H9 (cell line): ENCODE data around the gene CYB5RL. TPM values are rescaled to one million over a fixed set of nuclear protein-coding genes. Genes with fewer than 3 reads are reported as not detected.

Source experiments
- DNase-seq: peaks from one replicate; pipeline ENCODE4 v3.0.0-alpha.2; 2017
- H2AFZ ChIP-seq: one replicate; pipeline ENCODE4 v1.6.1; 2013; ENCODE audit warnings: mild to moderate bottlenecking, low read length, control low read depth, moderate library complexity
- H2AK5ac ChIP-seq: 2 replicates; pipeline ENCODE4 v1.6.1; 2013; ENCODE audit warnings: low read length, control low read depth, mixed read lengths; ENCODE audit not compliant: insufficient read length
- H2BK120ac ChIP-seq: one replicate; pipeline ENCODE4 v1.6.1; 2013; ENCODE audit warnings: low read depth, mild to moderate bottlenecking, low read length, control low read depth, inconsistent platforms; ENCODE audit not compliant: poor library complexity, severe bottlenecking
- H2BK12ac ChIP-seq: 2 replicates; pipeline ENCODE4 v1.6.1; 2013; ENCODE audit warnings: low read length, control low read depth, mixed read lengths, low read depth; ENCODE audit not compliant: insufficient read length
- H2BK15ac ChIP-seq: 2 replicates; pipeline ENCODE4 v1.6.1; 2013; ENCODE audit warnings: low read depth, low read length, control low read depth
- H2BK20ac ChIP-seq: one replicate; pipeline ENCODE4 v1.6.1; 2013; ENCODE audit warnings: low read depth, mild to moderate bottlenecking, low read length, control low read depth, inconsistent platforms; ENCODE audit not compliant: poor library complexity, severe bottlenecking
- H2BK5ac ChIP-seq: 2 replicates; pipeline ENCODE4 v1.6.1; 2013; ENCODE audit warnings: low read length, control low read depth, mixed read lengths; ENCODE audit not compliant: insufficient read length
- H3K14ac ChIP-seq: 2 replicates; pipeline ENCODE4 v1.6.1; 2013; ENCODE audit warnings: low read length, control low read depth; ENCODE audit not compliant: insufficient read depth
- H3K18ac ChIP-seq: 2 replicates; pipeline ENCODE4 v1.6.1; 2013; ENCODE audit warnings: low read depth, mild to moderate bottlenecking, mixed read lengths, low read length, control low read depth; ENCODE audit not compliant: insufficient read length
- H3K23ac ChIP-seq: 2 replicates; pipeline ENCODE4 v1.6.1; 2013; ENCODE audit warnings: low read length, control low read depth, mixed read lengths, low read depth; ENCODE audit not compliant: insufficient read length
- H3K23me2 ChIP-seq: 2 replicates; pipeline ENCODE4 v1.6.1; 2013; ENCODE audit warnings: low read depth, mild to moderate bottlenecking, mixed read lengths, low read length, control low read depth; ENCODE audit not compliant: insufficient read length, poor library complexity, severe bottlenecking
- H3K27ac ChIP-seq: 2 replicates; pipeline ENCODE4 v1.5.1; 2013; ENCODE audit warnings: low read length, control low read depth, mixed read lengths, low read depth; ENCODE audit not compliant: insufficient read length
- H3K27me3 ChIP-seq: 2 replicates; pipeline ENCODE4 v1.6.1; 2013; ENCODE audit warnings: low read length, control low read depth, inconsistent platforms; ENCODE audit not compliant: insufficient read depth
- H3K4ac ChIP-seq: 2 replicates; pipeline ENCODE4 v1.6.1; 2013; ENCODE audit warnings: low read depth, mild to moderate bottlenecking, control low read depth, inconsistent platforms, low read length, moderate library complexity
- H3K4me1 ChIP-seq: 2 replicates; pipeline ENCODE4 v1.6.1; 2013; ENCODE audit warnings: low read length, control low read depth, inconsistent platforms; ENCODE audit not compliant: insufficient read depth
- H3K4me2 ChIP-seq: 2 replicates; pipeline ENCODE4 v1.6.1; 2013; ENCODE audit warnings: low read length, control low read depth, mixed read lengths; ENCODE audit not compliant: insufficient read length, insufficient read depth
- H3K56ac ChIP-seq: 2 replicates; pipeline ENCODE4 v1.6.1; 2013; ENCODE audit warnings: low read depth, mild to moderate bottlenecking, mixed read lengths, low read length, control low read depth; ENCODE audit not compliant: insufficient read length
- H3K79me1 ChIP-seq: 2 replicates; pipeline ENCODE4 v1.6.1; 2013; ENCODE audit warnings: low read depth, mild to moderate bottlenecking, moderate library complexity, low read length, control low read depth, inconsistent platforms; ENCODE audit not compliant: insufficient read depth, poor library complexity, severe bottlenecking
- H3K79me2 ChIP-seq: 2 replicates; pipeline ENCODE4 v1.6.1; 2013; ENCODE audit warnings: low read length, control low read depth, inconsistent platforms; ENCODE audit not compliant: insufficient read depth
- H3K9ac ChIP-seq: 2 replicates; pipeline ENCODE4 v1.6.1; 2013; ENCODE audit warnings: low read length, control low read depth, mixed read lengths; ENCODE audit not compliant: insufficient read length; ENCODE audit errors: extremely low read depth
- H3K9me3 ChIP-seq: one replicate; pipeline ENCODE4 v1.6.1; 2013; ENCODE audit warnings: low read depth, low read length, inconsistent platforms; ENCODE audit not compliant: control insufficient read depth
- H3T11ph ChIP-seq: one replicate; pipeline ENCODE4 v1.6.1; 2013; ENCODE audit warnings: mild to moderate bottlenecking, low read length, control low read depth, inconsistent platforms
- H4K20me1 ChIP-seq: one replicate; pipeline ENCODE4 v1.6.1; 2013; ENCODE audit not compliant: control insufficient read depth, insufficient read length, insufficient read depth
- H4K5ac ChIP-seq: 2 replicates; pipeline ENCODE4 v1.6.1; 2013; ENCODE audit warnings: low read depth, mild to moderate bottlenecking, mixed read lengths, low read length, control low read depth; ENCODE audit not compliant: insufficient read length
- H4K8ac ChIP-seq: replicated peaks from 2 replicates; pipeline ENCODE4 v1.6.1; 2013; ENCODE audit warnings: low read length, control low read depth, mixed read lengths, low read depth; ENCODE audit not compliant: insufficient read length
- H4K91ac ChIP-seq: 2 replicates; pipeline ENCODE4 v1.6.1; 2013; ENCODE audit warnings: low read depth, mild to moderate bottlenecking, moderate library complexity, mixed read lengths, low read length, control low read depth; ENCODE audit not compliant: insufficient read length
- H3K27ac Mint-ChIP-seq, 3 experiments: 2 replicates in 2 of 3; 3 replicates in 1 of 3; pipeline ENCODE4 v1.8.0; 2020 to 2021; ENCODE audit warnings: mixed read lengths in 3 of 3, mild to moderate bottlenecking in 1 of 3, moderate library complexity in 1 of 3
- H3K27me3 Mint-ChIP-seq: 2 replicates; pipeline ENCODE4 v1.8.0; 2021; ENCODE audit warnings: low read depth, mild to moderate bottlenecking, moderate library complexity, mixed read lengths
- H3K36me3 Mint-ChIP-seq, 3 experiments: 2 replicates in 2 of 3; 3 replicates in 1 of 3; pipeline ENCODE4 v1.8.0; 2020 to 2021; ENCODE audit warnings: low read depth in 3 of 3, mixed read lengths in 3 of 3; ENCODE audit not compliant: insufficient read depth in 1 of 3
- H3K4me1 Mint-ChIP-seq, 2 experiments: 2 replicates each; pipeline ENCODE4 v1.8.0; 2020; ENCODE audit warnings: mixed read lengths in 2 of 2
- H3K4me3 Mint-ChIP-seq, 2 experiments: 2 replicates in 1 of 2; 3 replicates in 1 of 2; pipeline ENCODE4 v1.8.0; 2020 to 2021; ENCODE audit warnings: mild to moderate bottlenecking in 2 of 2, mixed read lengths in 2 of 2, moderate library complexity in 1 of 2
- H3K9me3 Mint-ChIP-seq, 2 experiments: 2 replicates in 1 of 2; 3 replicates in 1 of 2; pipeline ENCODE4 v1.8.0; 2020; ENCODE audit warnings: mild to moderate bottlenecking in 2 of 2, mixed read lengths in 2 of 2, moderate library complexity in 1 of 2
- CTCF ChIP-seq: fragments of 200-600 bp; sonication (generic); conservative IDR thresholded peaks from 3 replicates; pipeline ENCODE4 v1.8.0; 2021; ENCODE audit warnings: antibody characterized with exemption, mild to moderate bottlenecking
- WGBS: extraction: QIAGEN DNeasy Blood & Tissue Kit; methylation state at CpG from one replicate; pipeline ENCODE4 v1.1.7; 2013; ENCODE audit warnings: missing lambda C conversion rate, low lambda C conversion rate, mixed read lengths; ENCODE audit not compliant: insufficient read length; ENCODE audit errors: extremely low coverage; 5-methylcytosine and 5-hydroxymethylcytosine counted together
- total RNA-seq: library from RNA; stranded (reverse); gene quantifications from 2 replicates; pipeline ENCODE4 v1.2.1, GENCODE V29; 2021

The CYB5RL gene
- total RNA-seq, 1 experiment from 2014 or later, result 12.6 TPM

DNA sequence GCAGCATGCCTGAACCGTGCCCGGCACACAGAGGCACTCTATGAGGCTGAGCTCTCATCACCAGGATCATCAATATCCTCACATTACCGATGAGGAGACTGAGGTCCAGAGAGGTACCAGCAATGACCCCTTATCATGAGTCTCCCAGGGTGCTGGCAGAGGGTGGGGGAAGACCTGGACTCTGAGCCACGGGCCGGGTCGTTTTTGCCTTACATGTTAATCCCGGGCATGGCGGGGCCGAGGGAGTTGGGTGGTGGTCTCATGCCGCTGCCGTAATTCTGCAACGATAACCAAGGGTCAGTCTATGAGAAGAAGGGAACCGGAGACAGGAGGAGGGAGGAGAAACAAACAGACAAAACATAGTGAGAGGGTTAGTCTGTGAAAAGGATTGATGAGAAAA, 43.2 kb upstream of the CYB5RL start:
- Histone ChIP-seq H2BK20ac (no peak overlapping the region), H3K27ac (no peak overlapping the region), H4K5ac (no peak overlapping the region), H4K20me1 (no peaks in the 10 kb centered on the region), H3K18ac (no peak overlapping the region), H3K4ac (no peak overlapping the region), H3K27me3 (no peaks in the 10 kb centered on the region), H3K14ac (no peak overlapping the region), H3K79me2 (no peaks in the 10 kb centered on the region), H2AFZ (no peak overlapping the region), H3K23ac (no peak overlapping the region), H2AK5ac (no peak overlapping the region), H2BK120ac (no peak overlapping the region), H3K23me2 (no peaks in the 10 kb centered on the region), H3K9me3 (no peaks in the 10 kb centered on the region), H3T11ph (no peak overlapping the region), H3K4me1 (no peaks in the 10 kb centered on the region), H2BK15ac (no peak overlapping the region), H2BK5ac (no peak overlapping the region), H3K79me1 (no peaks in the 10 kb centered on the region), H3K9ac (no peak overlapping the region), H2BK12ac (no peak overlapping the region), H3K4me2 (no peak overlapping the region), H4K91ac (no peak overlapping the region), H3K56ac (no peak overlapping the region), H4K8ac (no peak overlapping the region)
- Mint-ChIP-seq H3K27ac (peak overlapping the region in 2 of 3 experiments; percentile 78 to 91; a peak in 4 of 7 replicates), H3K27me3 (no peaks in the 10 kb centered on the region), H3K4me1 (no peaks in the 10 kb centered on the region), H3K4me3 (no peak overlapping the region; a peak in 1 of 5 replicates), H3K9me3 (no peaks in the 10 kb centered on the region), H3K36me3 (peaks cover 28 to 59% (median 48%) of the 10 kb centered on the region in 3 experiments)
- WGBS, result no CpG with 5 or more reads among the region's 13 CpGs
- TF ChIP-seq CTCF, result no peak
- DNase-seq, result no peak
